ENCODE results near the gene KLF17. TPM values are rescaled to one million over a fixed set of nuclear protein-coding genes. Genes with fewer than 3 reads are reported as not detected.

The KLF17 gene
- total RNA-seq, result not detected

GRCh38 chr1:44118682-44119081 is at the start of gene KLF17:
Gene KLF17 (plus strand): TSS chr1:44118821. CDS start chr1:44118908, 87 bp downstream.
- H3K4me3 Mint-ChIP-seq, result no peak within 1 kb of the TSS
- ATAC-seq (ENCODE audit: low read depth) (no peak), DNase-seq (no peak)
- no peaks in the 10 kb centered on the region for H3K36me3 Mint-ChIP-seq
- POLR2A ChIA-PET, result no interaction called here
- H3K9me3 Mint-ChIP-seq, result no peaks in the 10 kb centered on the region
- H3K27me3 Mint-ChIP-seq, result peaks cover 40% of the 10 kb centered on the region
- peaks cover 3% of the 10 kb centered on the region for H3K4me1 Mint-ChIP-seq
- H3K27ac Mint-ChIP-seq, result no peak within 1 kb of the TSS

- peaks cover 32% of the 10 kb centered on the region for H3K27me3 Mint-ChIP-seq
- H3K4me1 Mint-ChIP-seq, result peaks cover 10% of the 10 kb centered on the region
- H3K36me3 Mint-ChIP-seq, result peaks cover 1% of the 10 kb centered on the region
- POLR2A ChIA-PET, result no interaction called here
- no peaks in the 10 kb centered on the region for H3K9me3 Mint-ChIP-seq
- DNase-seq, result no peak
- no peak overlapping the region for H3K27ac Mint-ChIP-seq
- no peak for ATAC-seq (ENCODE audit: low read depth)
- no peak overlapping the region for H3K4me3 Mint-ChIP-seq
Measured at GRCh38 chr1:44071461-44071860, 47.2 kb upstream of the KLF17 start.

- Mint-ChIP-seq H3K27ac (no peak overlapping the region), H3K4me1 (peaks cover 10% of the 10 kb centered on the region), H3K27me3 (peaks cover 35% of the 10 kb centered on the region), H3K36me3 (peaks cover 1% of the 10 kb centered on the region), H3K4me3 (no peak overlapping the region), H3K9me3 (no peaks in the 10 kb centered on the region)
- POLR2A ChIA-PET, result no interaction called here
- ATAC-seq (ENCODE audit: low read depth), result no peak
- DNase-seq, result no peak
Measured at GRCh38 chr1:44072204-44072603, 46.4 kb upstream of the KLF17 start.

- ATAC-seq (ENCODE audit: low read depth) (no peak), DNase-seq (no peak)
- no peaks in the 10 kb centered on the region for H3K9me3 Mint-ChIP-seq
- no peak overlapping the region for H3K27ac Mint-ChIP-seq
- H3K27me3 Mint-ChIP-seq, result peaks cover 35% of the 10 kb centered on the region
- POLR2A ChIA-PET, result interaction anchor here (0.7 kb wide), 1 partner anchor 31 kb away, joined by 3 read pairs; no protein-coding TSS in a partner anchor
- H3K4me3 Mint-ChIP-seq, result no peak overlapping the region
- peaks cover 8% of the 10 kb centered on the region for H3K4me1 Mint-ChIP-seq
- H3K36me3 Mint-ChIP-seq, result peaks cover 1% of the 10 kb centered on the region
Measured at GRCh38 chr1:44072821-44073220, 45.8 kb upstream of the KLF17 start.

- no peaks in the 10 kb centered on the region for H3K9me3 Mint-ChIP-seq
- H3K27me3 Mint-ChIP-seq, result peaks cover 32% of the 10 kb centered on the region
- no peak for ATAC-seq (ENCODE audit: low read depth)
- POLR2A ChIA-PET, result interaction anchor here (0.7 kb wide), 1 partner anchor 32 kb away, joined by 3 read pairs; no protein-coding TSS in a partner anchor
- H3K4me3 Mint-ChIP-seq, result no peak overlapping the region
- no peak overlapping the region for H3K27ac Mint-ChIP-seq
- DNase-seq, result no peak
- H3K36me3 Mint-ChIP-seq, result peaks cover 1% of the 10 kb centered on the region
- peaks cover 7% of the 10 kb centered on the region for H3K4me1 Mint-ChIP-seq
Measured at GRCh38 chr1:44073528-44073927, 45.1 kb upstream of the KLF17 start.

GRCh38 chr1:44074415-44074814 is 44.2 kb upstream of the KLF17 start:
- Mint-ChIP-seq H3K4me1 (peaks cover 2% of the 10 kb centered on the region), H3K4me3 (no peak overlapping the region), H3K27me3 (peaks cover 31% of the 10 kb centered on the region), H3K27ac (no peak overlapping the region), H3K9me3 (no peaks in the 10 kb centered on the region), H3K36me3 (no peaks in the 10 kb centered on the region)
- no peak for ATAC-seq (ENCODE audit: low read depth)
- DNase-seq, result no peak
- POLR2A ChIA-PET, result no interaction called here

- DNase-seq (no peak), ATAC-seq (ENCODE audit: low read depth) (no peak)
- Mint-ChIP-seq H3K4me3 (no peak overlapping the region), H3K27me3 (peaks cover 25% of the 10 kb centered on the region), H3K36me3 (no peaks in the 10 kb centered on the region), H3K27ac (no peak overlapping the region), H3K4me1 (peaks cover 2% of the 10 kb centered on the region), H3K9me3 (no peaks in the 10 kb centered on the region)
- POLR2A ChIA-PET, result interaction anchor here (0.7 kb wide), 1 partner anchor 200 kb away, joined by 4 read pairs; no protein-coding TSS in a partner anchor
Measured at GRCh38 chr1:44076066-44076465, 42.6 kb upstream of the KLF17 start.

- POLR2A ChIA-PET, result no interaction called here
- ATAC-seq (ENCODE audit: low read depth) (no peak), DNase-seq (no peak)
- peaks cover 20% of the 10 kb centered on the region for H3K27me3 Mint-ChIP-seq
- no peaks in the 10 kb centered on the region for H3K4me1 Mint-ChIP-seq
- no peaks in the 10 kb centered on the region for H3K36me3 Mint-ChIP-seq
- no peak overlapping the region for H3K27ac Mint-ChIP-seq
- no peaks in the 10 kb centered on the region for H3K9me3 Mint-ChIP-seq
- H3K4me3 Mint-ChIP-seq, result no peak overlapping the region
Measured at GRCh38 chr1:44077421-44077820, 41.2 kb upstream of the KLF17 start.

GRCh38 chr1:44078104-44078503 is 40.5 kb upstream of the KLF17 start:
- H3K27ac Mint-ChIP-seq, result no peak overlapping the region
- no peaks in the 10 kb centered on the region for H3K9me3 Mint-ChIP-seq
- H3K4me1 Mint-ChIP-seq, result no peaks in the 10 kb centered on the region
- no peak for ATAC-seq (ENCODE audit: low read depth)
- no peak overlapping the region for H3K4me3 Mint-ChIP-seq
- no peaks in the 10 kb centered on the region for H3K36me3 Mint-ChIP-seq
- no peak for DNase-seq
- POLR2A ChIA-PET, result no interaction called here
- peaks cover 20% of the 10 kb centered on the region for H3K27me3 Mint-ChIP-seq

- ATAC-seq (ENCODE audit: low read depth) (no peak), DNase-seq (no peak)
- peaks cover 16% of the 10 kb centered on the region for H3K27me3 Mint-ChIP-seq
- POLR2A ChIA-PET, result no interaction called here
- no peaks in the 10 kb centered on the region for H3K9me3 Mint-ChIP-seq
- H3K27ac Mint-ChIP-seq, result no peak overlapping the region
- H3K4me1 Mint-ChIP-seq, result no peaks in the 10 kb centered on the region
- H3K36me3 Mint-ChIP-seq, result no peaks in the 10 kb centered on the region
- no peak overlapping the region for H3K4me3 Mint-ChIP-seq
Measured at GRCh38 chr1:44079566-44079965, 39.1 kb upstream of the KLF17 start.

- Mint-ChIP-seq H3K27ac (no peak overlapping the region), H3K4me1 (no peaks in the 10 kb centered on the region), H3K27me3 (peaks cover 17% of the 10 kb centered on the region), H3K9me3 (no peaks in the 10 kb centered on the region), H3K36me3 (no peaks in the 10 kb centered on the region), H3K4me3 (no peak overlapping the region)
- POLR2A ChIA-PET, result no interaction called here
- DNase-seq (no peak), ATAC-seq (ENCODE audit: low read depth) (no peak)
Measured at GRCh38 chr1:44084998-44085675, 33.5 kb upstream of the KLF17 start.

- Mint-ChIP-seq H3K9me3 (no peaks in the 10 kb centered on the region), H3K36me3 (no peaks in the 10 kb centered on the region), H3K27me3 (peaks cover 23% of the 10 kb centered on the region), H3K4me1 (no peaks in the 10 kb centered on the region), H3K27ac (no peak overlapping the region), H3K4me3 (no peak overlapping the region)
- ATAC-seq (ENCODE audit: low read depth), result no peak
- DNase-seq, result no peak
- POLR2A ChIA-PET, result no interaction called here
Measured at GRCh38 chr1:44086692-44087474, 31.7 kb upstream of the KLF17 start.

- no peaks in the 10 kb centered on the region for H3K36me3 Mint-ChIP-seq
- no peak overlapping the region for H3K27ac Mint-ChIP-seq
- H3K4me1 Mint-ChIP-seq, result no peaks in the 10 kb centered on the region
- no peak for DNase-seq
- H3K9me3 Mint-ChIP-seq, result no peaks in the 10 kb centered on the region
- no peak overlapping the region for H3K4me3 Mint-ChIP-seq
- no peak for ATAC-seq (ENCODE audit: low read depth)
- H3K27me3 Mint-ChIP-seq, result peaks cover 40% of the 10 kb centered on the region
- POLR2A ChIA-PET, result no interaction called here
Measured at GRCh38 chr1:44089371-44090048, 29.1 kb upstream of the KLF17 start.
